ENCODE measurements around the gene ST6GALNAC3.

The ST6GALNAC3 gene

DNA sequence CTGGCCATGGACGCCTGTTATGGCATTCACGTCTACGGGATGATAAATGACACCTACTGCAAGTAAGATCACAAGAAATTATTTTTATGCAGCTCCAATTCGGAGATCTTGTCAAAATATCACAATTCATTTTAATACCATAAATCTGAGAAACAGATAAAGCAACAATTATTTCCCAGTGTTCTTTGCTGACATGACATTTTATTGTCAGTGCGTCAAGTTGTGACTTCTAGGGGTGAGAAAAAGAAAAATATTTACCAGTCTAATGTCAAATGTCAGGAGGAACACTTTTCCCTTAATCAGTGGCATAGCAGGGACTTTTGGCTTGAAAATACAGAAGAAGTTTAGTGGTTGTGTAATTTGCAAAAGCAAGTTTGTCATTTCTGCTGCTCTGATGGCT is 553.0 kb downstream of the ST6GALNAC3 start:
- TF ChIP-seq, protein P1, sequence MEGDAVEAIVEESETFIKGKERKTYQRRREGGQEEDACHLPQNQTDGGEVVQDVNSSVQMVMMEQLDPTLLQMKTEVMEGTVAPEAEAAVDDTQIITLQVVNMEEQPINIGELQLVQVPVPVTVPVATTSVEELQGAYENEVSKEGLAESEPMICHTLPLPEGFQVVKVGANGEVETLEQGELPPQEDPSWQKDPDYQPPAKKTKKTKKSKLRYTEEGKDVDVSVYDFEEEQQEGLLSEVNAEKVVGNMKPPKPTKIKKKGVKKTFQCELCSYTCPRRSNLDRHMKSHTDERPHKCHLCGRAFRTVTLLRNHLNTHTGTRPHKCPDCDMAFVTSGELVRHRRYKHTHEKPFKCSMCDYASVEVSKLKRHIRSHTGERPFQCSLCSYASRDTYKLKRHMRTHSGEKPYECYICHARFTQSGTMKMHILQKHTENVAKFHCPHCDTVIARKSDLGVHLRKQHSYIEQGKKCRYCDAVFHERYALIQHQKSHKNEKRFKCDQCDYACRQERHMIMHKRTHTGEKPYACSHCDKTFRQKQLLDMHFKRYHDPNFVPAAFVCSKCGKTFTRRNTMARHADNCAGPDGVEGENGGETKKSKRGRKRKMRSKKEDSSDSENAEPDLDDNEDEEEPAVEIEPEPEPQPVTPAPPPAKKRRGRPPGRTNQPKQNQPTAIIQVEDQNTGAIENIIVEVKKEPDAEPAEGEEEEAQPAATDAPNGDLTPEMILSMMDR (IDR thresholded peaks at IDR 0.05; ENCODE audit: poor library complexity, severe bottlenecking): no peak
- no peak for DNase-seq (ENCODE audit: low spot score)

DNA sequence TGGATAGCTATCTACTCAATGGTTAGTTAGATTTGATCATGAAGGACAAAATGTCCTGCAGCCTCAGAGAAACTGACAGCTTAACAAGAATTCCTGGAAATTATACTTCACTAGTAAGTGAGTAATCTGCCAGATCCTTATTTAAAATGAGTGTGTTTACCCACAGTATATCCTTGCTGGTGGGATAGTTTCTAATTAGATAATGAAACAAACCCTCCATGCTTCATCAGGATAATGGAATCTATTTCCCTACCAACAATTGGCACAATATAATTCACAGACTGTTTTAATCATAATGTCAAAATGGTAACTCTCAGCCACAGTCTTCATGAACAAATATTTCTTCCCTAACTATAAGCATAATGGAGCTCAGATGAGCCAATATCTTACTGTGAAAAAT is 553.4 kb downstream of the ST6GALNAC3 start:
- no peak overlapping the region for H3K27ac ChIP-seq (ENCODE audit: poor library complexity, severe bottlenecking)
- no peak for DNase-seq (ENCODE audit: low spot score)
- H3K9me3 ChIP-seq (ENCODE audit: severe bottlenecking): no peaks in the 10 kb centered on the region
- no peaks in the 10 kb centered on the region for H3K27me3 ChIP-seq (ENCODE audit: insufficient read depth, poor library complexity, severe bottlenecking)
- no peak overlapping the region for H3K4me3 ChIP-seq (ENCODE audit: severe bottlenecking)
- no peaks in the 10 kb centered on the region for H3K36me3 ChIP-seq (ENCODE audit: low read depth)
- H3K4me1 ChIP-seq (ENCODE audit: insufficient read depth, poor library complexity, severe bottlenecking): no peaks in the 10 kb centered on the region
- no peak for ATAC-seq (ENCODE audit: low read depth)
- TF ChIP-seq, protein P1 (IDR thresholded peaks at IDR 0.05; ENCODE audit: poor library complexity, severe bottlenecking): no peak

More for the DNA sequence above, 553.0 kb downstream of the ST6GALNAC3 start:
- Histone ChIP-seq H3K27me3 (ENCODE audit: insufficient read depth, poor library complexity, severe bottlenecking) (no peaks in the 10 kb centered on the region), H3K4me3 (ENCODE audit: severe bottlenecking) (no peak overlapping the region), H3K9me3 (ENCODE audit: severe bottlenecking) (no peaks in the 10 kb centered on the region), H3K27ac (ENCODE audit: poor library complexity, severe bottlenecking) (no peak overlapping the region), H3K36me3 (ENCODE audit: low read depth) (no peaks in the 10 kb centered on the region), H3K4me1 (ENCODE audit: insufficient read depth, poor library complexity, severe bottlenecking) (no peaks in the 10 kb centered on the region)
- no peak for ATAC-seq (ENCODE audit: low read depth)

DNA sequence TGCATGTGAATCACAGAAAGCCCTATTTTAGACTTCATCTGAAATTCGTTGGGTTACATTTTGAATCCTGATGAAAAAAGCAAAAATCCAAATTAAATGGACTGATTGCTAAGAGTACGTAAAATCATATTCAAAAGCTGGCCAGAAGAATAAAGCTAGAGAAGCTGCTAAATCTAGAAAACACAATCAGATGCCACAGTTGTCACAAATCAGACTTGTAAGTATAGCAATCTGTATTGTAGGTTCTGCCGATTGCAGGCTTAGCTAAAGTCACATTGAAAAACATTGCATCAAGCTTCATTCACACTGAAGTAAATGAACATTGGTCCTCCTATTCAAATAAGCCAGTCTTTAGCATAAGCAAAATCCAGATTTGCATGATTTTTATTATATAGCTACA is 557.6 kb downstream of the ST6GALNAC3 start:
- H3K27ac ChIP-seq (ENCODE audit: poor library complexity, severe bottlenecking): no peak overlapping the region
- H3K9me3 ChIP-seq (ENCODE audit: severe bottlenecking): no peaks in the 10 kb centered on the region
- ATAC-seq (ENCODE audit: low read depth) (no peak), DNase-seq (ENCODE audit: low spot score) (no peak)
- no peaks in the 10 kb centered on the region for H3K4me1 ChIP-seq (ENCODE audit: insufficient read depth, poor library complexity, severe bottlenecking)
- TF ChIP-seq, protein P1 (IDR thresholded peaks at IDR 0.05; ENCODE audit: poor library complexity, severe bottlenecking): no peak
- H3K4me3 ChIP-seq (ENCODE audit: severe bottlenecking): no peak overlapping the region
- no peaks in the 10 kb centered on the region for H3K36me3 ChIP-seq (ENCODE audit: low read depth)
- H3K27me3 ChIP-seq (ENCODE audit: insufficient read depth, poor library complexity, severe bottlenecking): no peaks in the 10 kb centered on the region

DNA sequence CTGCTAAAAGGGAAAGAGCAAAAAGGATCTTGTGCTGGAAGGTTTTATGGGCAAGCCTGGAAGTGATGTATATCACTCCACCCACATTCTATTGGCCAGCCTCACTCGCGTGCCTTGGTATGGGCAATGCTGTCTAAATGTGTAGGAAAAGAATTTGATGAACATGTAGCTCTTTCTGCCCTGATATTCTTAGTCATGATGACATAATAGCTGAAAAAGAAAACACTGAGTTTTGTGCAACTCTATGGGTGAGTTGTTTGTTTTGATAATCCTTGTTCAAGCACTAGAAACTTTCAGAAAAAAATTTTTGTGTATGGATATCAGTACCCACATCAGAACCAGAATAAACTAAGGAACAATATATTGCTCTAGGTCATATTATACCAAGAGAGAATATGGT is 561.2 kb downstream of the ST6GALNAC3 start:
- Histone ChIP-seq H3K36me3 (ENCODE audit: low read depth) (no peaks in the 10 kb centered on the region), H3K4me1 (ENCODE audit: insufficient read depth, poor library complexity, severe bottlenecking) (peaks cover 11% of the 10 kb centered on the region), H3K27me3 (ENCODE audit: insufficient read depth, poor library complexity, severe bottlenecking) (no peaks in the 10 kb centered on the region), H3K4me3 (ENCODE audit: severe bottlenecking) (no peak overlapping the region), H3K27ac (ENCODE audit: poor library complexity, severe bottlenecking) (no peak overlapping the region), H3K9me3 (ENCODE audit: severe bottlenecking) (no peaks in the 10 kb centered on the region)
- peak; percentile 68 for ATAC-seq (ENCODE audit: low read depth)
- DNase-seq (ENCODE audit: low spot score): no peak
- TF ChIP-seq, protein P1 (IDR thresholded peaks at IDR 0.05; ENCODE audit: poor library complexity, severe bottlenecking): no peak

DNA sequence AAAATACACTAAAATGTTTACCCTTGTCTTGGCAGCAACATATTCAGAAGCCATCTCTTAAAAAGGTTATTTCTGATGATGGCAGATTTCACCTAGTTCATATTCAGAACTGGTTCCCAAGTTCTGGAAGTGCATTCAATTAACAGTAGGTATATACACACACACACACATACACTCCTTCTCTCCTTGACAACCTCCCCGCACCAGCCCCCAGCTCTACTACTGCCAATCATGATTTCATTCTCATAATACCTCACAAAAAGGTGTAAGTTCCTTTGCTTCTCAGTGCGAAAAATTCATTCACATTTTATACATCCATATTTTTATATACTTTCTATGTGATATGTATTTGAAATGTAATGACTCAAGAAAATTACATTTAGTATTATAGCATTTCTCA is 564.6 kb downstream of the ST6GALNAC3 start:
- Histone ChIP-seq H3K9me3 (ENCODE audit: severe bottlenecking) (no peaks in the 10 kb centered on the region), H3K27ac (ENCODE audit: poor library complexity, severe bottlenecking) (no peak overlapping the region), H3K4me3 (ENCODE audit: severe bottlenecking) (no peak overlapping the region), H3K4me1 (ENCODE audit: insufficient read depth, poor library complexity, severe bottlenecking) (peaks cover 11% of the 10 kb centered on the region), H3K27me3 (ENCODE audit: insufficient read depth, poor library complexity, severe bottlenecking) (no peaks in the 10 kb centered on the region), H3K36me3 (ENCODE audit: low read depth) (no peaks in the 10 kb centered on the region)
- DNase-seq (ENCODE audit: low spot score) (no peak), ATAC-seq (ENCODE audit: low read depth) (no peak)
- TF ChIP-seq, protein P1 (IDR thresholded peaks at IDR 0.05; ENCODE audit: poor library complexity, severe bottlenecking): no peak
